HG03442 (cell line): ENCODE measurements around the gene EBPL.
"Not testable (repeated sequence)": the region's sequence is repeated elsewhere in the genome, so short reads cannot be mapped to it uniquely, and the experiment has no call there.

Experiments used
- ATAC-seq: cut with Tn5 transposase; IDR thresholded peaks from one replicate; pipeline ENCODE4 v1.9.1; 2021; ENCODE audit warnings: mild to moderate bottlenecking, moderate library complexity; ENCODE audit not compliant: unreplicated experiment

Gene EBPL

DNA sequence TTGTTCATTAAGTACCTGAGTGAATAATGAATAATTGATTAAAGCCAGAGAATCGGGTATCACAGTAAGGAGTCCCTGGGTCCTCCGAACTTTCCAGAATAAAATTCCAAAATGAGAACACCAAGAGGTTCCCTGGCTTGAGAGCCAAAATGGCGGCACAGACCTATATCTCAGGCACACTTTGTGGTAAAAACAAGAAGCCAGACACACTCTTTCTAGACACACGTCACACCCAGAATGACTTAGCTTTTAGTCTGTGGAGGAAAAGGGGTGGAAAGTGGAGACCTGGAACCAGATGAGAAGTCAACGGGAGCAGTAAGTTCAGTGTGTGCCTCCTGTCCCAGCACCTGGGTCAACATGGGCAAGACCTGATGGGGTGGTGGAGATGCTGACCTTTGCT, 54.6 kb downstream of the EBPL start:
- ATAC-seq: no peak

DNA sequence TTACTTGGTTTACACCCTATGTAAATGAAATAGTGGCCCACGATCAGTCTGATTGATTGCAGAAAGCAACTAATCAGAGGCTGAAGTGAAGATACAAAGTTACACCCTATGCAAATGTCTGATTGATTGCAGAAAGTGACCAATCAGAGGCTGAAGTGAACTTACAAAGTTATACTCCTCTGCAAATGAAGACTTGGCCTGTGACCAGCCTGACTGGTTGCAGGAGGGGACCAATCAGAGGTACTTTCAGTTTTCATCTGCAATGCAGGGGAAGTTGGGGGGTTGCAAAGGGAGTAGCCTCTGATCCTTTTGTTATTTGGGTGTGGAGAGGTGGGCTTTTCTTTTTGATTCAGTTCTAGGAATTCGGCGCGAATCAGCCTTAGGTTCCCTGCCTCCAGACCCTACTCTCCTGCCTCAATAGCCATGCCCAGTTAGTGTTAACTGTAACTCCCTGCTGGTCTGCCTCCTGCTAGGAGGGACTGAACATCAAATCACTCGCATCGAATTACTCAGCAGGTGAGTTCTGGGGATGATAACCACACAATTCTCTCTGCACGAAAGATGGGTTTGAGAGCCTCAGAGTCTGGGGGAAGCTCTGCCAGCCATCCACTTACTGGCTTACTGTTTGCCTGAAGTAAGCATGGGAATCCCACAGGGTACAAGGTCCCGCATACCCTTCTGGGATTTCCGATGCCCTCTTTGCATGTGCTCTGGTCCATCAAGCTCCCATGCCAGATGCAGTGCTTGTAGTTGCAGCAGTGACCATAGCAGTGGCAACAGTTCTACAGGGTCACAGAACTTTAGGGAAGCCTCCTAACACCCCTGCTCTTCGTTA, 55.5 kb downstream of the EBPL start:
- ATAC-seq: no peak

DNA sequence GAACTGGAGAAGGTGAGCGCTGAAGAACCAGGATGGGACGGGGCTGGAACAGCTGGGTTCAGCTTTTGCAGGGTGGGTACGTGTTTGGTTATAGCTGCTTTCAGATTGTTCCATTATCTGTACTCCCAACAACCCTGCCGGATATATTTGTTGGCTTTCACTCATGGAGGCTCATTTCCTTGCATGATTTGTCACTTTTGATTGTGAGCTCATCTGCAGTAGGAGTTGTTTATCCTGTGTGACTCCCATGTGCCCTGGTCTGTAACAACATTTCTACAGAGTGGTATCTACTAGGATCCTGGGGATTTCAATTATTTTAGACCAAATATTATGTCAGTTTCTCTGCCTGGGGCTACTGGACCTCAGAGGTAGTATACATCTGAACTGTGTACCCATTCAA, 57.6 kb downstream of the EBPL start:
- no peak for ATAC-seq

DNA sequence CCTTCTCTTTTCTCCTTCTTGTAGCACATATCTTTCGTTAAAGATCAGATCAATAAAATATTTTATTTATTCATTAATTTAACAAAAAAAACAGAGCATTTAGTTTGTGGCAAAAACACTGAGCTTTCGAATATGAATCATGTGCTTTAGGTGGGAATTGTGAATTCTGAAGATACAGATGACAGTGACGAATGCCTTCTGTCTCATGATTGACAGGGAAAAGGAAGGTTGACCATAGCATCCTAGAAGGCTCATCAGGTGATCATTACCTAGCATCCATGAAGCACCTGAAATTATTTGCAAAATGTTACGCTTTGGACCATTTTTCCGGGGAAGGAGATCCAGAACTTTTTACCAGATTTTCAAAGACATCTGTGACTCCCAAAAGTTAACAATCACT, 59.1 kb downstream of the EBPL start:
- ATAC-seq: no peak

DNA sequence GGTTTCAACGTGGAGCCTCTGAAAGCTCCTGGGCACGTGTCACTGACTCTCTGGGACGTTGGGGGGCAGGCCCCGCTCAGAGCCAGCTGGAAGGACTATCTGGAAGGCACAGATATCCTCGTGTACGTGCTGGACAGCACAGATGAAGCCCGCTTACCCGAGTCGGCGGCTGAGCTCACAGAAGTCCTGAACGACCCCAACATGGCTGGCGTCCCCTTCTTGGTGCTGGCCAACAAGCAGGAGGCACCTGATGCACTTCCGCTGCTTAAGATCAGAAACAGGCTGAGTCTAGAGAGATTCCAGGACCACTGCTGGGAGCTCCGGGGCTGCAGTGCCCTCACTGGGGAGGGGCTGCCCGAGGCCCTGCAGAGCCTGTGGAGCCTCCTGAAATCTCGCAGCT, 60.7 kb downstream of the EBPL start:
- no peak for ATAC-seq

DNA sequence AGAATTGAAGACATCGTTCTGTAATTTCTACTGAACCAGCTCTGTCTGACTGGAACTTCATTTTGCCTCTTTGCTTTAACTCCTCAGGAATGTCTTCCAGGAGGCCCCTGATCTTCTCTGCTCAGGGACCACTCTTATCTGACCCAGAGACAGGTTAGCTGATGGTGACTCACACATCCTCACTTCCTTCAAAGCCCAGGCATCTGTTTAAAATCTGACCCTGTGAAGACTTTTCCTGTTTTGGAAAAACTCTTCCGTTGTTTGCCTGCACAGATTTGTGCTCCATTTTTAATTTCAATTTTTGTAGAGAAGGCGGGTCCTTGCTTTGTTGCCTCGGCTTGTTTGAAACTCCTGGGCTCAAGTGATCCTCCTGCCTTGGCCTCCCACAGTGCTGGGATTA, 61.3 kb downstream of the EBPL start:
- ATAC-seq: no peak

DNA sequence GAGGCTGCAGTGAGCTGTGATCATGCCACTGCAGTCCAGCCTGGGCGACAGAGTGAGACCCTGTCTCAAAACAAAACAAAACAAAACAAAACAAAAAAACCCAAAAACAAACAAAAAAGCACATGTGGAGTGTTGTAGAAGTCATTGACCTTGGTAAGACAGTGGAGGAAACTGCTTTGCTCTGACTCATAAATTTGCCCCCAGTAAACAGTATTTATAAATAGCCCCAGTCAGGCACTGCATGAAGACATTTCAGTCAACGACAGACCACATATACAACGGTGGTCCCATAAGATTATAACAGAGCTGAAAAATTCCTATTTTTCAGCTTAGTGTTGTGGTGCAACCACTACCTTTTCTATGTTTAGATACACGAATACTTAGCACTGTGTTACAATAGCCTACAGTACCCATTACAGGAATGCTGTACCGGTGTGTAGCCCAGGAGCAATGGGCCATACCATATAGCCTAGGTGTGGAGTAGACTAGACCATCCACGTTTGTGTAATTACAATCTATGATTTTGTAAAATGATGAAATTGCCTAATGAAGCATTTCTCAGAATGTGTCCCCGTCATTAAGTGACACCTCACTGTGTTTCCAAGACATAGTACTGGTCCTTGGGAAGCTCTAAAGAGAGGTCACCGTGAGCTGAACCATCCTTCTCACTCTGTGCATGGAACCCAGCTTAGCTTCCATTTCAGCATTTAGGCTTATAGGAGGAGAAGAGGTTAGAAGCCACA, 61.9 kb downstream of the EBPL start:
- ATAC-seq: no peak

DNA sequence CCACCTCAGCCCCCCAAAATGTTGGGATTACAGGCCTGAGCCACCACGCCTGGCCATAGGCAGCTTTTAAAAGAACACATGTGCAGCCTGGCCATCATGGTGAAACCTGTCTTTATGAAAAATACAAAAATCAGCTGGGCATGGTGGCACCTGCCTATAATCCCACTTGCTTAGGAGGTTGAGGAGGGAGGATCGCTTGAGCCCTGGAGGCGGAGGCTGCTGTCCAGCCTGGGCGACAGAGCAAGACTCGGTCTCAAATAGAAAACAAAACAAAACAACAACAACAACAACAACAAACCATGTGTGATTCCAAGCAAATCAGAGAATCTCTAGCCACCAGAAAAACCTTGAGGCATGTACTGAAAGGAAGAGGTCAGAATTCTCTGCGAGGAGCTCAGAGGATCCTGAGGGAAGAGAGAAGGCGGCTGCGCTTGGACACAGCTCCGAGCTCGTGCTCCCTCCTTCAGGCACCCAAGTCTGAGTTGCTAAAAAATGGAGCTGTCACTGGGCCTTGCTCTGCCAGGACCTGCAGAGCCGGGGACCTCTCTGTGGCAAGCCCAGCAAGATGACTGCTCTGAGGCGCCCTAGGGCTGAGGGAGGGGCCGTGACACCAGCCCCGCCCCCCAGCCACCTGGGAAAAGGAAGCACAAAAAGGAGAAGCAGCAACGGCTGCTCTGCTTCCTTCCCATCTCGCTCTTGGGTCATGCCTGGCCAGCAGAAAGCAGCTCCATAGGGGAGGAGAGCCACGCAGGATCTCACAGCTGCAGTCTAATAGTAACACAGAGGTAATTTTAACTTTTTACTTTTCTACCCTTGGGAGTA, 63.2 kb downstream of the EBPL start, which contains the start of gene ARL11:
Gene ARL11, plus strand, starts transcription at position 677 of the 822 bp plus-strand sequence. CDS start 1,941 bp downstream, outside the sequence.
- peak; percentile 84 for ATAC-seq

DNA sequence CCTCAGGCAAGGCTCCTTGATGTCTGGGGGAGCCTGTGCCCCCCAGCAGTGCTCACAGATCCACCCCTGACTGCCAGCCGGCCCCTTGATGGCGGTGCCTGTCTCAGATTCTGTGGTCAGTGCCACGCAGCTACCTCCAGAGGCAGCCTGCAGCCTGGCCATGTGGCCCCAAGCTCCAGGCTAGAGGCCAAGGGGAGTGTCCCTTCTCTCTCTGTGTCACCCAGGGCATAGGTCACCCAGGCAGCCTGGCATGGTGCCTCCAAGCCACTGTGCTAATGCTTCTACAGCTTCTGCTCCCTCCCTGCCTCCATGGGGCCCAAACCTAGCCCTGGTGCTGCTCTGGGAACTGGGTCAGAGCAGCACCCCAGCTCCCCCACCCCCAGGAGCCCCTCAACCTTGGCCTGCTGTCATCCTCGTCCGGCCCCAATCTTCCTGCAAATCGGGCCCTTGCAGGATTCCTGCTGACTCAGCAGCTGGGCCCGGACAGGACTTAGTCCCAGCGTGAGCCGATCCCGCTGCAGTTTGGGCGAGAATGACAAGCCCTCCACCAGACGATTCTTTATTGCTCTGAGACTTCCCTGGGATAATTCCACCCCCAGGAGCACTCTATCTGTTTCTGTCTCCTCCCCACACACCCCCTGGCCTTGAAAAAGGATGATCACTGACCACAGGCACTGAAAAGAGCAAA, 65.8 kb downstream of the EBPL start:
- no peak for ATAC-seq

DNA sequence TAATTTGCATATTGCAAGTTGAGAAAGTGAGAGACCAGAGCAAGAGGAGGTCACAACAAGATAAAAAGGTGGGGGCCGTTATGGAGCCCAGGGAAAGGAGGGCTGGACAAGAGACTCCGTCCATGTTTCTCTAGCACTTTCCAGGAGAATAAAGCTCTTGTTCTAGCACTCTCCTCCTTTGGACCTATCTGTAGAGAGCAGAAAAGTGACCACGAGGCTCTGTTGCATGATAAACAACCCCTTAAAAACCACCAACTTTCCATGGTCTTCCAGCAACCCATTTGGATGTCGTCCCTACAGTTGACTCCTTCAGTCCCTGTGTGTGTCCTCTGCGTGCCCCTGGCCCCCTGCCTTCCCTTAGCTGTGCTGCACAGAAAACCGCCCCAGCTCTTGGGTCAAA, 67.1 kb downstream of the EBPL start:
- no peak for ATAC-seq

DNA sequence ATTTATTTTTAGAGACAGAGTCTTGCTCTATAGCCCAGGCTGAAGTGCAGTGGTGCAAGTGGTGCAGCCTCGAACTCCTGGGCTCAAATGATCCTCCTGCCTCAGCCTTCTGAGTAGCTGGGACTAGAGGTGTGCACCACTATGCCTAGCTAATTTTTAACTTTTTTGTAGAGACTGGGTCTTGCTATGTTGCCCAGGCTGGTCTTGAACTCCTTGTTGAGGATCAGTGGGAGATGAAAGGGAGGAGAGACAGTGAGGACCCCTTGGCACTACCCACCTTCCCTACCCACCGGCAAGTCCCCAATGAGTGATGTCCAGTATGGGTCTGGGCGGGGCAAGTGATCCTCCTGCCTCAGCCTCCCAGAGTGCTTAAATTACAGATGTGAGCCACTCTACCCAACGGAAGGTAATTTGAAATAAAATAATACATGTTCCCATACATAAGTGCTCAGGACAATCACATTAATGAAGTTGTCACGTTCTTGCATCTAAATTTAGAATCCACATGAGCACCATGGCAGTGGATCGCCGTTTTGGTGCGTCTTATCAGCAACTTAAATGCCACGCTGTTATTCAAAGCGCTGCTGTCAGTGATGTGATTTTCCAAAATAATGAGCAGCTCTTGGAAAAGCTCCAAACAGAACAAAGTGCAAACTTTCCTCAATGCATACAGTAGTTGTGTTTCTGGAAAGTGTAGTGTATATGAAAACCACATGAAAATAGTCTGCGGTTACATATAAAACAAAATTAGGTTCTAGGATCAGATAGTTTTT, 68.9 kb downstream of the EBPL start:
- ATAC-seq: no peak

DNA sequence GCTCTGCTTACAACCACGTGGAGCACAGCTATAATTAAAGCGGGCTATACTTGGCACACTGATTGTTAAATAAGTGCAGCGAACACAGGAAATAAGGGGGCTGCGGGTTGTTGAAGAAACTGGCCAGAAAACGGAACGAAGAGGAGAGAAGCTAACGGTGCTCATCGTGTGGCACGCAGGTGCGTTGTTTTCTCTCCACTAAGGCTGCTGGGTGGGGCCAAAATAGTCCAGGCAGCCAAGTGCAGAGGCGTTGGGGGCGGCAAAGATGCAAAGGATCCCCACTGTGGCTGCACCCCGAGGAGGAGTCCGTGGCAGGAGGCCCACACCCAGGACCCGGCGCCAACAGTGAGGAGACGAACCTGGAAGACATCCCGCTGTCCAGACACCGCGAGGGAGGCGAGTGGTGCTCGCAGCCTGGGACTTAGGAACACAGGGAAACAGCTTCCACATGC, 71.1 kb downstream of the EBPL start:
- ATAC-seq: peak; percentile 52

DNA sequence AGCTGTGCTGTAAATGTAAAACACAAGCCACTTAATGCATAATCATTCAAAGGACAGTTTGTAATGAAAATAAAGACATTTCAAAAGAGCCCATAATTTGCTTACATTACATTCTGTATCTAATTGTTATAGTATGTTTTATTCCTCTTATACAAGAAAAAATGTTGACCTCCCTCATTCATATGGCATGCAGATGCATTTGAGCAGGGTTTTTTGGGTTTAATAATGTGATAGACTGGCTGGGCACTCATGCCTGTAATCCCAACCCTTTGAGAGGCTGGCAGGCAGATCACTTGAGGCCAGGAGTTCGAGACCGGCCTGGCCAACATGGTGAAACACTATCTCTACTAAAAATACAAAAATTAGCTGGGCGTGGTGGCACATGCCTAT, 74.6 kb downstream of the EBPL start:
- ATAC-seq: no peak

DNA sequence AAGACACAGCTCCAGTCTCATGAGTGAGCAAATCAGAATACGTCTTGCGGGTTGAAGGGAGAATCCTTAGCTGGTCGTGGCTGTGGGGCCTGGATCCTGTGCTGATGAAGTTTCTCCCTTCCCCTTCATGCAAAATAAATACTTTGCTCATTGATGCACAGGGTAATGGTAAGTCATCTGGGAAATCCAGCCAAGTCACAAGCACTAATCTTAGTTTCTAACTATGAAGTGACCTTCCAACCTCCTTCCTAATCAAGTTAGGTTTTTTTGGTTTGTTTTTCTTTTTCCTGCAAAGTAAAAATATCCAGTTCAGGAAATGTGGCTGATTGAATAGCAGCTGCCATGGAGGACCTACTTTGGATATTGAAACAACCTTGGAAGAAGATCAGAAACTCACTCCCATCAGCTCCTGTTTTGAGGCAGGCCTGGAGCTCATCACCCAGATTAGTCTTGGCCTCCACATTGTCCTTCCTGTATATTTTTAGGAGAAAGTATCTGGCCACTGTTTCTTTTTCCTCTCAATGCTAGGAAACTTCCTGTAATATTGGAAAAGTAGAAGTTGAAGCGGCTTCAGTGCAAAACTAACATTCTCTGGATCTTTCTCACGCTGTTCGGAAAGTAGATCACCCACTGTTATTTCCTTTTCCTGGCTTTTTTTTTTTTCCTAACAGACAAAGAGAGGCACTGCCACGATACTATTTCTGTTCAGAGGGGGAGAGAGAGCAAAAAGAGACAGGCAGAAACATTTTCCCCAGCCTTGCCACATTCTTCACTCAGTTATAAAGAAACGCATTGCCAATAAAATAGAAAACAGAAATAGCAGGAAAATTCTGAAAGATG, 75.2 kb downstream of the EBPL start:
- ATAC-seq: no peak

DNA sequence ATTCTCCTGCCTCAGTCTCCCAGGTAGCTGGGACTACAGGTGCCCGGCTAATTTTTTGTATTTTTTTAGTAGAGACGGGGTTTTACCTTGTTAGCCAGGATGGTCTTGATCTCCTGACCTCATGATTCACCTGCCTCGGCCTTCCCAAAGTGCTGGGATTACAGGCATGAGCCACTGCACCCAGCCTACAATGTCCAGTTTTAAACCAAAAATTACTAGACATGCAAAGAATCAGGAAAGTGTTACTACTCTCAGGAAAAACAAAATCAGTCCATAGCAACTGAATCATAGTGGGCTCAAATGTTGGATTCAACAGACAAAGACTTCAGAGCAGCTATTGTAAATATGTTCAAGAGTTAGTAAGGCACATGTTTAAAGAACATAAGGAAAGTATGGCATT, 79.2 kb downstream of the EBPL start:
- not testable (repeated sequence) for ATAC-seq
